Endothelial cell of umbilical vein (primary cell): Measurements from ENCODE around the gene MAT1A. TPM values are rescaled to one million over a fixed set of nuclear protein-coding genes. Genes with fewer than 3 reads are reported as not detected.

Source experiments
- BruUV-seq: library from RNA; stranded (reverse); fragments of 400-500 nt; replicated peaks from 2 replicates; lab custom pipeline; 2021; lab: Mats Ljungman, UMichigan
- CTCF ChIA-PET: fragments of 300-600, 350-600 bp; sonication (Branson Sonifier 250); formaldehyde crosslinking; loops from one replicate; lab custom pipeline; 2021; ENCODE audit warnings: antibody characterized with exemption, inconsistent platforms; lab: Charles Lee
- POLR2A ChIA-PET: fragments of 300-600, 350-600 bp; sonication (Branson Sonifier 250); formaldehyde crosslinking; loops from one replicate; lab custom pipeline; 2021; ENCODE audit warnings: antibody characterized with exemption, inconsistent platforms; lab: Charles Lee
- DNase-seq: peaks from one replicate; pipeline ENCODE4 v3.0.0-alpha.2; 2011; ENCODE audit warnings: low read depth, low spot score
- FAIRE-seq: peaks from 2 replicates; lab custom pipeline; 2011; peaks lifted over from hg19 to GRCh38; lab: Jason Lieb, UNC
- H2AFZ ChIP-seq: 2 replicates; pipeline ENCODE4 v1.6.0; 2012; ENCODE audit warnings: low read depth, low read length, control low read depth, inconsistent platforms
- H3K27ac ChIP-seq: 2 replicates; pipeline ENCODE4 v1.5.1; 2011; ENCODE audit warnings: low read depth, mild to moderate bottlenecking, control low read depth, low read length, moderate library complexity; ENCODE audit not compliant: insufficient read depth
- H3K27me3 ChIP-seq, 2 experiments: 2 replicates each; pipeline versions ENCODE4 v1.6.0 to v1.6.1; 2011; ENCODE audit warnings: low read length in 2 of 2, mixed read lengths in 1 of 2; ENCODE audit not compliant: control insufficient read depth in 2 of 2, insufficient read depth in 2 of 2
- H3K36me3 ChIP-seq, 2 experiments: 2 replicates in 1 of 2; 3 replicates in 1 of 2; pipeline ENCODE4 v1.5.1; 2011; ENCODE audit warnings: low read length in 2 of 2, mild to moderate bottlenecking in 1 of 2, moderate library complexity in 1 of 2; ENCODE audit not compliant: control insufficient read depth in 2 of 2, insufficient read depth in 2 of 2; ENCODE audit errors: extremely low read depth in 1 of 2
- H3K4me1 ChIP-seq: 3 replicates; pipeline ENCODE4 v1.5.1; 2011; ENCODE audit warnings: mild to moderate bottlenecking, low read length; ENCODE audit not compliant: control insufficient read depth, insufficient read depth; ENCODE audit errors: extremely low read depth
- H3K4me2 ChIP-seq: 2 replicates; pipeline ENCODE4 v1.6.1; 2011; ENCODE audit warnings: low read length, control low read depth, mixed read lengths; ENCODE audit not compliant: insufficient read depth
- H3K4me3 ChIP-seq, 3 experiments: fragments of 200-600 bp in 1 of 3; sonication (generic), shearing (Covaris generic) in 1 of 3; replicated peaks in 1 of 3; 2 replicates each; pipeline ENCODE4 v1.5.1; 2011 to 2016; ENCODE audit warnings: control low read depth in 3 of 3, low read length in 3 of 3, mild to moderate bottlenecking in 2 of 3, inconsistent platforms in 1 of 3, low read depth in 1 of 3, moderate library complexity in 1 of 3; ENCODE audit not compliant: insufficient read depth in 1 of 3
- H3K79me2 ChIP-seq: 2 replicates; pipeline ENCODE4 v1.6.0; 2012; ENCODE audit warnings: low read length, inconsistent platforms; ENCODE audit not compliant: control insufficient read depth, insufficient read depth
- H3K9ac ChIP-seq: replicated peaks from 2 replicates; pipeline ENCODE3; 2011; ENCODE audit warnings: low read length, control low read depth; ENCODE audit not compliant: insufficient read depth; ENCODE audit errors: extremely low read depth
- H3K9me1 ChIP-seq: replicated peaks from 3 replicates; pipeline ENCODE4 v1.6.0; 2011; ENCODE audit warnings: mild to moderate bottlenecking, low read length; ENCODE audit not compliant: control insufficient read depth, insufficient read depth; ENCODE audit errors: extremely low read depth
- H3K9me3 ChIP-seq: replicated peaks from 2 replicates; pipeline ENCODE4 v1.5.1; 2012; ENCODE audit warnings: low read length, inconsistent platforms; ENCODE audit not compliant: control insufficient read depth, insufficient read depth
- H4K20me1 ChIP-seq: replicated peaks from 2 replicates; pipeline ENCODE3; 2011; ENCODE audit warnings: mild to moderate bottlenecking, low read length; ENCODE audit not compliant: control insufficient read depth, insufficient read depth; ENCODE audit errors: extremely low read depth
- FOS ChIP-seq: IDR thresholded peaks from 2 replicates; pipeline ENCODE4 v1.6.1; 2011; ENCODE audit warnings: mild to moderate bottlenecking, low read length, moderate library complexity, borderline replicate concordance; ENCODE audit not compliant: insufficient read depth
- GATA2 ChIP-seq: IDR thresholded peaks from 2 replicates; pipeline ENCODE4 v1.7.0; 2011; ENCODE audit warnings: low read depth, mild to moderate bottlenecking, moderate library complexity, mixed read lengths, low read length; ENCODE audit not compliant: insufficient read length, insufficient read depth
- JUN ChIP-seq: IDR thresholded peaks from 2 replicates; pipeline ENCODE4 v1.6.1; 2011; ENCODE audit warnings: borderline replicate concordance, low read depth; ENCODE audit not compliant: insufficient read length, insufficient read depth
- MYC ChIP-seq: IDR thresholded peaks from one replicate; pipeline ENCODE4 v1.6.1; 2011; ENCODE audit warnings: mild to moderate bottlenecking, low read depth, low read length
- POLR2AphosphoS5 ChIP-seq: IDR thresholded peaks from 2 replicates; pipeline ENCODE4 v1.6.1; 2012; ENCODE audit warnings: low read depth, mild to moderate bottlenecking, control low read depth, low read length, moderate library complexity; ENCODE audit not compliant: insufficient read depth
- dilution Hi-C: fragments of 300-500 bp; cut with MboI; formaldehyde crosslinking; loops from one replicate; pipeline ENCODE4 v1.15.0; 2019; ENCODE audit warnings: low sequenced_read_pairs; ENCODE audit not compliant: extremely low pct_ligation_motif_present
- intact Hi-C: fragments of 100-400 bp; cut with micrococcal nuclease; formaldehyde crosslinking; loops from one replicate; pipeline ENCODE4 v1.10.0; 2022
- polyA plus RNA-seq, 4 experiments: library from polyadenylated mRNA; depleted of rRNA in 3 of 4; stranded (reverse) in 3 of 4; unstranded in 1 of 4; fragments of >200 nt; gene quantifications; 2 replicates each; pipeline versions ENCODE4 v1.2.1 to v1.2.3, GENCODE V29; 2011 to 2012; ENCODE audit warnings: missing spikeins in 1 of 4
- total RNA-seq: library from RNA; stranded (reverse); gene quantifications from 2 replicates; pipeline ENCODE4 v1.2.3, GENCODE V29; 2021
- TF ChIP-seq, protein P1 (sequence below), 2 donors: IDR thresholded peaks; 1 replicate in 1 of 2; 2 replicates in 1 of 2; pipeline ENCODE4 v1.5.1; 2011; ENCODE audit warnings: low read length in 2 of 2, mild to moderate bottlenecking in 2 of 2, moderate library complexity in 2 of 2, control low read depth in 1 of 2, inconsistent platforms in 1 of 2, low read depth in 1 of 2; ENCODE audit not compliant: insufficient read depth in 1 of 2; ENCODE audit errors: extremely low read depth in 1 of 2
- TF ChIP-seq, protein P2 (sequence below): IDR thresholded peaks from 2 replicates; pipeline ENCODE4 v1.6.1; 2011; ENCODE audit not compliant: insufficient read depth, insufficient read length

The MAT1A gene
- total and polyA plus RNA-seq, 2 donors (not counting 3 experiments of a cell fraction or from before 2014, with no cell fraction given): not detected

DNA sequence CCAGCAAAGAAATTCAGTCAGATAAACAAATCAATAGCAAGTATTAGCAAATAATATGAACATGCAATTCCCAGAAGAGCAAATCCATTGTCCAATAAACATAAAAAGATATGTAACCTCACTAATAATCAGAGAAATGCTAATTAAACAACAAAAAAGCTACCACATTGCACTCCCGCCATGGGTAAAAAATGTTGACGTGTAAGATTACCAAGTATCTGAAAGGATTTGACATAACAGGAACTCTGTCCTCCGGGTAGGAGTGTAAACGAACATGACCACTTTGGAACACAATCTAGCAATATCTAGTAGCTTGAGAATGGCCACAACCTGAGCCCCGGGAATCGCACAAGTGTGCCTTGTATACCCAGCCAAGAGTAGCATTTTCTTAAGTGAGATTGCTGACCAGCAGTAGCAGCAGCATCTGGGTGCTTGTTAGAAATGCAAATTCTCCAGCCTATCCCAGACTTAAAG lies 35.5 kb upstream of the MAT1A start:
- no peak overlapping the region for H3K4me3 ChIP-seq
- intact Hi-C loops: no loop called here
- no peaks in the 10 kb centered on the region for H4K20me1 ChIP-seq
- H3K79me2 ChIP-seq: no peaks in the 10 kb centered on the region
- H3K9me1 ChIP-seq: no peaks in the 10 kb centered on the region
- ChIA-PET CTCF (no interaction called here), POLR2A (no interaction called here)
- H3K9me3 ChIP-seq: no peaks in the 10 kb centered on the region
- TF ChIP-seq POLR2AphosphoS5 (no peak), FOS (no peak), MYC (no peak), JUN (no peak), GATA2 (no peak)
- TF ChIP-seq, protein P1, sequence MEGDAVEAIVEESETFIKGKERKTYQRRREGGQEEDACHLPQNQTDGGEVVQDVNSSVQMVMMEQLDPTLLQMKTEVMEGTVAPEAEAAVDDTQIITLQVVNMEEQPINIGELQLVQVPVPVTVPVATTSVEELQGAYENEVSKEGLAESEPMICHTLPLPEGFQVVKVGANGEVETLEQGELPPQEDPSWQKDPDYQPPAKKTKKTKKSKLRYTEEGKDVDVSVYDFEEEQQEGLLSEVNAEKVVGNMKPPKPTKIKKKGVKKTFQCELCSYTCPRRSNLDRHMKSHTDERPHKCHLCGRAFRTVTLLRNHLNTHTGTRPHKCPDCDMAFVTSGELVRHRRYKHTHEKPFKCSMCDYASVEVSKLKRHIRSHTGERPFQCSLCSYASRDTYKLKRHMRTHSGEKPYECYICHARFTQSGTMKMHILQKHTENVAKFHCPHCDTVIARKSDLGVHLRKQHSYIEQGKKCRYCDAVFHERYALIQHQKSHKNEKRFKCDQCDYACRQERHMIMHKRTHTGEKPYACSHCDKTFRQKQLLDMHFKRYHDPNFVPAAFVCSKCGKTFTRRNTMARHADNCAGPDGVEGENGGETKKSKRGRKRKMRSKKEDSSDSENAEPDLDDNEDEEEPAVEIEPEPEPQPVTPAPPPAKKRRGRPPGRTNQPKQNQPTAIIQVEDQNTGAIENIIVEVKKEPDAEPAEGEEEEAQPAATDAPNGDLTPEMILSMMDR (IDR thresholded peaks at IDR 0.05; ENCODE audit: extremely low read depth in 1 of 2, insufficient read depth in 1 of 2, low read depth in 1 of 2, low read length in 2 of 2): no peak
- TF ChIP-seq, protein P2, sequence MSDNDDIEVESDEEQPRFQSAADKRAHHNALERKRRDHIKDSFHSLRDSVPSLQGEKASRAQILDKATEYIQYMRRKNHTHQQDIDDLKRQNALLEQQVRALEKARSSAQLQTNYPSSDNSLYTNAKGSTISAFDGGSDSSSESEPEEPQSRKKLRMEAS: no peak
- no peak overlapping the region for H3K9ac ChIP-seq
- H3K27ac ChIP-seq: no peak overlapping the region
- H3K36me3 ChIP-seq: no peaks in the 10 kb centered on the region
- no TSS peak for BruUV-seq
- dilution Hi-C loops: no loop called here
- DNase-seq (no peak), FAIRE-seq (no peak)
- H2AFZ ChIP-seq: no peak overlapping the region
- H3K4me1 ChIP-seq: no peaks in the 10 kb centered on the region
- peaks cover 5 to 7% of the 10 kb centered on the region in 2 experiments for H3K27me3 ChIP-seq
- H3K4me2 ChIP-seq: no peak overlapping the region
